Measurements from ENCODE around the gene GALK1. TPM values are rescaled to one million over a fixed set of nuclear protein-coding genes. Genes with fewer than 3 reads are reported as not detected.

Gene GALK1
- total RNA-seq, 2 experiments from 2014 or later: 43.4 to 50.7 TPM

DNA sequence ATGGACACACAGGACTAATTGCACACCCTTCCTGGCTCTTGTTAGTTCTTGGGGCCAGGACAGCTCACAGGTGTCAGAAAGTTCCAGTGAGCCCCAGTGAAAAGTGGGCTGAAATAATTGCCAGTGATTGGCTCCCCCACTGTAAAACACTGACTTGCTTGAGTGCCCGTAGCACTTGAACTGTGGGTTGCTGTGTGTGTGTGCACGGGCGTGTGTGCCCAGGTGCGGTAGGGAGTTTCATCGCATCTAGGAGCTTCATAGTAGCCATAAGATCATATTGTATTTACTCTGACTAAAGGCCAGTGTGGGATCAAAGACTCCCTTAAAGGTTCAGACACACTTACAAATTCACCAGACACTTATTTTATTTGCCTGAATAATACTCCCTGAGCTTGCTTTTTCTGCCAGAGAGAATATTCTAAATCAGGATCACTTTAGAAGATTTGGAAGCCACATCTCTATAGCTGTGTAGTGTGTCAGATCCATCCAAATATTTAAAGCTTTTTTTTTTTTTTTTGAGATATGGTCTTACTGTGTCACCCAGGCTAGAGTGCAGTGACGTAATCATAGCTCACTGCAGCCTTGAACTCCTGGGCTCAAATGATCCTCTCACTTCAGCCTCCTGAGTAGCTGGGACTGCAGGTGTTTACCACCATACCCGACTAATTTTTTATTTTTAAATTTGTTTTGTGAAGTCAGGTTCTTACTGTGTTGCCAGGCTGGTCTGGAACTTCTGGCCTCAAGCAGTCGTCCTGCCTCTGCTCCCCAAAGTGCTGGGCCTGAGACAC, 31.0 kb upstream of the GALK1 start:
- Mint-ChIP-seq H3K27ac (no peak overlapping the region), H3K4me1 (ENCODE audit: low read depth) (peaks cover 17% of the 10 kb centered on the region), H3K9me3 (no peaks in the 10 kb centered on the region), H3K4me3 (no peak overlapping the region), H3K36me3 (ENCODE audit: low read depth) (peaks cover 21% of the 10 kb centered on the region), H3K27me3 (no peaks in the 10 kb centered on the region)
- intact Hi-C loops (cut with micrococcal nuclease): no loop called here
- ATAC-seq (no peak), DNase-seq (no peak)
- POLR2A ChIA-PET: interaction anchor here (1.3 to 4.7 kb wide), 5 partner anchors 10 to 49 kb away, joined by 3 to 26 read pairs (median 5); partner anchors contain the start of gene UNK
- CTCF ChIA-PET: interaction anchor here (0.8 to 2.3 kb wide), 8 partner anchors 13 to 66 kb away, joined by 3 to 7 read pairs (median 4); no protein-coding TSS in a partner anchor
- TF ChIP-seq, protein P1, sequence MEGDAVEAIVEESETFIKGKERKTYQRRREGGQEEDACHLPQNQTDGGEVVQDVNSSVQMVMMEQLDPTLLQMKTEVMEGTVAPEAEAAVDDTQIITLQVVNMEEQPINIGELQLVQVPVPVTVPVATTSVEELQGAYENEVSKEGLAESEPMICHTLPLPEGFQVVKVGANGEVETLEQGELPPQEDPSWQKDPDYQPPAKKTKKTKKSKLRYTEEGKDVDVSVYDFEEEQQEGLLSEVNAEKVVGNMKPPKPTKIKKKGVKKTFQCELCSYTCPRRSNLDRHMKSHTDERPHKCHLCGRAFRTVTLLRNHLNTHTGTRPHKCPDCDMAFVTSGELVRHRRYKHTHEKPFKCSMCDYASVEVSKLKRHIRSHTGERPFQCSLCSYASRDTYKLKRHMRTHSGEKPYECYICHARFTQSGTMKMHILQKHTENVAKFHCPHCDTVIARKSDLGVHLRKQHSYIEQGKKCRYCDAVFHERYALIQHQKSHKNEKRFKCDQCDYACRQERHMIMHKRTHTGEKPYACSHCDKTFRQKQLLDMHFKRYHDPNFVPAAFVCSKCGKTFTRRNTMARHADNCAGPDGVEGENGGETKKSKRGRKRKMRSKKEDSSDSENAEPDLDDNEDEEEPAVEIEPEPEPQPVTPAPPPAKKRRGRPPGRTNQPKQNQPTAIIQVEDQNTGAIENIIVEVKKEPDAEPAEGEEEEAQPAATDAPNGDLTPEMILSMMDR (IDR thresholded peaks at IDR 0.05): no peak

DNA sequence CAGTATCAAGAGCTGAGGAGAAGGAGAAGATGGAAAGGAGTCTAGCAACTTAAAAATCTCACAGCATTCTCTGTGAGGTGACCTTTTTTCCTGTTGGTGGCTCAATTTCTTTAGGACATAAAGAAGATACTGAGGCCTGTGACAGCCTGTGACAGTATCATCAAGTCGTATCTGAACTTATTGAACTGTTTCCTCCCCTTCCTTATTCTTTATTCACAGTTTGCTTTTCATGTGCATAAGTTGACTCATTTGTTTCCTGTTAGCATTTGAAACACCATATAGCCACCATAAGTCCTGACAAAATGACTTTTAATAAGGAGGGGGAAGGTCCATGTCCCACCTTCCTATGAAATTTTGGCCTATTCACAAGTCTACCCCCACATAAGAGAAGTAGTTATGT, 28.5 kb upstream of the GALK1 start:
- H3K27me3 Mint-ChIP-seq: no peaks in the 10 kb centered on the region
- ATAC-seq (peak; percentile 45), DNase-seq (no peak)
- H3K4me3 Mint-ChIP-seq: no peak overlapping the region
- no peaks in the 10 kb centered on the region for H3K9me3 Mint-ChIP-seq
- ChIA-PET CTCF (interaction anchor here (1.1 kb wide), 1 partner anchor 10 kb away, joined by 4 read pairs; no protein-coding TSS in a partner anchor), POLR2A (interaction anchor here (2.0 to 4.7 kb wide), 3 partner anchors 7 to 31 kb away, joined by 5 to 26 read pairs (median 20); partner anchors contain the start of gene UNK)
- peak overlapping the region; percentile 9 for H3K27ac Mint-ChIP-seq
- peaks cover 14% of the 10 kb centered on the region for H3K36me3 Mint-ChIP-seq (ENCODE audit: low read depth)
- intact Hi-C loops (cut with micrococcal nuclease): no loop called here
- TF ChIP-seq, protein P1 (IDR thresholded peaks at IDR 0.05): no peak
- peaks cover 21% of the 10 kb centered on the region for H3K4me1 Mint-ChIP-seq (ENCODE audit: low read depth)

DNA sequence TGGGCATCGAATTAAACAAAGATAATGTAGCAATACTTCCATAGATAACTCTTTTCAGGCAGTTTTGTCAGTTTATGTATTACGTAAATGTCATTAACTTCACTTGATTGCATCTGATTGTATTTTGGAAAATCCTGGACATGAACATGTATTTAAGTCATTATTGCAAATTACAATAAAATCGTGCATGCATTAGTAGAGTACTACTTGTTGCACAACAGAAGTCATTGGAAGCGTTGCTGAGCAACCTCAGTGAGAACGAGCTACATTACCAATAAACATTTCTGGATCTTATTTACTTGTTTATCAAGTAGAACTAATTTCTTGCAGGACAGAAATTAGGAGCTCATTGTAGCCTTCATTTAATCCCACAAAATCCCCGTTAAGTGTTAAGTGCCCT, 26.3 kb upstream of the GALK1 start:
- TF ChIP-seq, protein P1 (IDR thresholded peaks at IDR 0.05): no peak
- no peak for ATAC-seq
- Mint-ChIP-seq H3K27ac (no peak overlapping the region), H3K4me3 (no peak overlapping the region), H3K27me3 (no peaks in the 10 kb centered on the region), H3K36me3 (ENCODE audit: low read depth) (peaks cover 13% of the 10 kb centered on the region), H3K9me3 (no peaks in the 10 kb centered on the region), H3K4me1 (ENCODE audit: low read depth) (peaks cover 26% of the 10 kb centered on the region)
- ChIA-PET CTCF (interaction anchor here (0.9 to 2.5 kb wide), 10 partner anchors 8 to 70 kb away, joined by 3 to 8 read pairs (median 4); partner anchors contain the start of gene GALK1), POLR2A (interaction anchor here (0.9 to 3.8 kb wide), 6 partner anchors 8 to 125 kb away, joined by 3 to 20 read pairs (median 4); partner anchors contain the start of gene RECQL5)
- no peak for DNase-seq
- intact Hi-C loops (cut with micrococcal nuclease): no loop called here

DNA sequence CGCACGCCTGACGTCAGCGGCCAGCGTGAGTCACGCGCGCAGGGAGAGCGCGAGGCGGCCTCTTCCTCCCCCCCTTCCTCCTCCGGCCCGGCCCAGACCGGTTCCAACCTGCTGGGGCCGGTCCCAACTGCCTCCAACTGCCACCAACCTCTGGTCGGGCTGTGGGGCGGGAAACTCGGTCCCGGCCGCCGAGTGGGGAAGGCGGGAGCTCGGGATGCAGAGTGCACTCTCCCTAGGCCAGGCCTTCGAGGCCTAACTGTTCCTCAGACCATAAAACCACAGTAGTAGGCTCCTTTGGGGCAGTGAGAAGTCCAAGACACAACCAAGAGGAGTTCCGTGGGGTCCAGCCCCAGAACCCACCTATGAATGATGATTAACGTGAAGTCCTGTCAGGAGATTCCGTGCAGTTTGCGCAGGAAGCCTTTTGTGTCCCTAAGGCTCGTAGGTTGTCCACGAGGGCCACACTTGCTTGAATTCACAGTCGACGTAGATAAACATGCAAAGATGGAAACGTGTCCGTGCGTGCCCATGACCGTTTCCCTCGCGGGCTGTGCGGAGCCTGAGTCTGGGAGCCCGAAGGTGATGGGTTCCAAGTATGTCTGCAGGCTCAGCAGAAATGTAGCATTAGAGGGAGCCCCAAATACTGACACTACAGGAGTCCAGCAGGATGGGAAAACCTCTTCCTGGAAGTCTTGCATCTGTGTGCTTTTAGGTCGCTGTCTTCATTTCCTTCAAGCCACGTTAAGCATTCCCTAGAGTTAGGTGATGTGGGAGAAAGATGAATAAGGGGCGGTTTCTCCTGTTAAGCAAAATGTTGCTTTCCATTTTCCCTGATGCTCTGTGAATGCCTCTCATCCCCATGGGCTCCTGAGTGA, 20.3 kb upstream of the GALK1 start:
- peak; percentile 65 for ATAC-seq
- CTCF ChIA-PET: interaction anchor here (0.6 to 3.0 kb wide), 12 partner anchors 8 to 204 kb away, joined by 3 to 22 read pairs (median 6); partner anchors contain the start of genes GALK1 and TRIM47
- Mint-ChIP-seq H3K27ac (peak overlapping the region; percentile 100), H3K4me3 (peak overlapping the region; percentile 93), H3K9me3 (no peaks in the 10 kb centered on the region), H3K4me1 (ENCODE audit: low read depth) (peaks cover 32% of the 10 kb centered on the region), H3K27me3 (no peaks in the 10 kb centered on the region), H3K36me3 (ENCODE audit: low read depth) (peaks cover 18% of the 10 kb centered on the region)
- intact Hi-C loops (cut with micrococcal nuclease): no loop called here
- DNase-seq: peak; percentile 91
- TF ChIP-seq, protein P1 (IDR thresholded peaks at IDR 0.05): no peak
- POLR2A ChIA-PET: interaction anchor here (0.6 to 6.3 kb wide), 19 partner anchors 10 to 671 kb away, joined by 3 to 74 read pairs (median 5); partner anchors contain the start of genes GALK1, TRIM47, TRIM65 and WBP2

Data from activated CD8-positive, alpha-beta T cell treated with anti-CD3 and anti-CD28 coated beads for 36 hours (primary cell).